Lung (tissue), 12 donors: Measurements from ENCODE around the gene ATP11A. TPM values are rescaled to one million over a fixed set of nuclear protein-coding genes. Genes with fewer than 3 reads are reported as not detected.

Experiments
- ATAC-seq: fragments of 200-7000 bp; cut with Tn5 transposase; one replicate; pipeline ENCODE4 v1.9.1; 2020; ENCODE audit warnings: moderate number of reproducible peaks; ENCODE audit not compliant: insufficient read depth, low FRiP score
- DNase-seq, 3 donors: peaks; one replicate each; pipeline ENCODE4 v3.0.0-alpha.2; 2013 to 2017
- H3K27ac ChIP-seq, 2 donors: one replicate each; pipeline ENCODE4 v1.5.1; 2013; ENCODE audit warnings: mild to moderate bottlenecking in 2 of 2, moderate library complexity in 2 of 2, control low read depth in 1 of 2, inconsistent platforms in 1 of 2, low read depth in 1 of 2, low read length in 1 of 2
- H3K27me3 ChIP-seq, 3 donors: one replicate each; pipeline ENCODE4 v1.5.1; 2013; ENCODE audit warnings: low read length in 2 of 3; ENCODE audit not compliant: control insufficient read depth in 3 of 3, insufficient read depth in 3 of 3
- H3K36me3 ChIP-seq, 4 donors: one replicate each; pipeline ENCODE4 v1.5.1; 2013; ENCODE audit warnings: low read length in 4 of 4, mild to moderate bottlenecking in 1 of 4, moderate library complexity in 1 of 4; ENCODE audit not compliant: control insufficient read depth in 4 of 4, insufficient read depth in 4 of 4
- H3K4me1 ChIP-seq, 5 donors: one replicate each; pipeline ENCODE4 v1.5.1; 2013; ENCODE audit warnings: low read length in 5 of 5, mild to moderate bottlenecking in 2 of 5, moderate library complexity in 1 of 5; ENCODE audit not compliant: control insufficient read depth in 5 of 5, insufficient read depth in 5 of 5
- H3K4me3 ChIP-seq: one replicate; pipeline ENCODE4 v1.5.1; 2013; ENCODE audit warnings: mild to moderate bottlenecking, control low read depth, moderate library complexity
- H3K9ac ChIP-seq, 2 donors: one replicate each; pipeline ENCODE4 v1.5.1; 2013; ENCODE audit warnings: low read length in 2 of 2, control low read depth in 1 of 2; ENCODE audit not compliant: insufficient read depth in 1 of 2
- H3K9me3 ChIP-seq, 4 donors: one replicate each; pipeline ENCODE4 v1.5.1; 2013; ENCODE audit warnings: low read length in 3 of 4, mild to moderate bottlenecking in 1 of 4, moderate library complexity in 1 of 4; ENCODE audit not compliant: control insufficient read depth in 4 of 4, insufficient read depth in 3 of 4
- CTCF ChIP-seq: IDR thresholded peaks from 2 replicates; pipeline ENCODE4 v1.5.1; 2012; ENCODE audit warnings: mild to moderate bottlenecking; ENCODE audit errors: control extremely low read depth, extremely low read depth
- WGBS, 2 donors: extraction: QIAGEN DNeasy Blood & Tissue Kit; methylation state at CpG; one replicate each; pipeline ENCODE4 v1.1.7; 2013; 5-methylcytosine and 5-hydroxymethylcytosine counted together
- polyA plus RNA-seq, 2 donors: library from polyadenylated mRNA; stranded (reverse); fragments of 200-250 nt; gene quantifications; one replicate each; pipeline ENCODE4 v1.2.1, GENCODE V29; 2013
- total RNA-seq, 2 donors: library from RNA; depleted of rRNA in 1 of 2; stranded (reverse); fragments of >200 nt in 1 of 2; gene quantifications; one replicate each; pipeline ENCODE4 v1.2.1, GENCODE V29; 2014 to 2021
- donor health status: control.
- donor health status: control.
- donor health status: Bipolar disorder and iron deficiency.
- donor health status: healthy.
- donor health status: DM: yes; HTN: yes; CAD: no.

The ATP11A gene
- total and polyA plus RNA-seq, 4 donors: 46.3 to 317 (median 162) TPM

- Histone ChIP-seq H3K27me3 (no peaks in the 10 kb centered on the region), H3K36me3 (peaks cover 0 to 4% (median 0%) of the 10 kb centered on the region in 4 donors), H3K4me1 (peaks cover 6 to 33% (median 17%) of the 10 kb centered on the region in 5 donors), H3K27ac (peak overlapping the region in 1 of 2 donors; percentile 27), H3K4me3 (no peak overlapping the region), H3K9ac (no peak overlapping the region), H3K9me3 (no peaks in the 10 kb centered on the region)
- peak; percentile 35 for ATAC-seq
- 79 to 86% methylated on average over 21 of the region's 21 CpGs for WGBS, 2 donors
- TF ChIP-seq CTCF: no peak
- DNase-seq: no peak
Measured at GRCh38 chr13:112761701-112762689, 72.2 kb downstream of the ATP11A start.

GRCh38 chr13:112762690-112763080, 72.8 kb downstream of the ATP11A start:
- peaks cover 6 to 28% (median 15%) of the 10 kb centered on the region in 5 donors for H3K4me1 ChIP-seq
- ATAC-seq: no peak
- H3K4me3 ChIP-seq: no peak overlapping the region
- no peak for TF ChIP-seq CTCF
- H3K27ac ChIP-seq: no peak overlapping the region
- no peaks in the 10 kb centered on the region for H3K9me3 ChIP-seq
- WGBS, 2 donors: 88 to 93% methylated on average over 19 of the region's 19 CpGs
- H3K9ac ChIP-seq: no peak overlapping the region
- no peaks in the 10 kb centered on the region for H3K27me3 ChIP-seq
- H3K36me3 ChIP-seq: peaks cover 0 to 4% (median 0%) of the 10 kb centered on the region in 4 donors
- no peak for DNase-seq

GRCh38 chr13:112764028-112764427, 74.2 kb downstream of the ATP11A start:
- ATAC-seq (no peak), DNase-seq (no peak)
- Histone ChIP-seq H3K9ac (no peak overlapping the region), H3K36me3 (peaks cover 0 to 4% (median 0%) of the 10 kb centered on the region in 4 donors), H3K4me1 (peaks cover 6 to 28% (median 22%) of the 10 kb centered on the region in 5 donors), H3K27me3 (no peaks in the 10 kb centered on the region), H3K27ac (peak overlapping the region in 1 of 2 donors; percentile 23), H3K9me3 (no peaks in the 10 kb centered on the region), H3K4me3 (no peak overlapping the region)
- WGBS, 2 donors: 87 to 93% methylated on average over 11 of the region's 11 CpGs
- no peak for TF ChIP-seq CTCF
